T-helper 1 cell treated with Interleukin-12 subunit alpha and Interleukin-12 subunit beta and Interleukin-4 antibody, amounts not matched to agents 30 ng/mL and 1 ng/mL, for 36 hours (primary cell): ENCODE results near the gene RNF224. TPM values are rescaled to one million over a fixed set of nuclear protein-coding genes. Genes with fewer than 3 reads are reported as not detected.

ENCODE experiments used
- intact Hi-C: fragments of 100-400 bp; cut with micrococcal nuclease; formaldehyde crosslinking; loops from one replicate; pipeline ENCODE4 v1.15.1; 2024
- total RNA-seq: library from RNA; stranded (reverse); gene quantifications from 2 replicates; pipeline ENCODE4 v1.2.3, GENCODE V29; 2022

Gene RNF224
- total RNA-seq, 1 donor from 2014 or later, result not detected

GRCh38 chr9:137236936-137237421 lies 9.7 kb downstream of the RNF224 start:
- intact Hi-C loops, result loop anchor here (1.0 kb wide), 6 partner anchors 10 to 150 kb away; partner anchors contain the start of genes ANAPC2, RNF224 and SSNA1

GRCh38 chr9:137237759-137238726 lies 10.7 kb downstream of the RNF224 start:
- intact Hi-C loops, result no loop called here

GRCh38 chr9:137239541-137240200 lies 12.4 kb downstream of the RNF224 start:
- intact Hi-C loops, result loop anchor here (1.0 to 5.0 kb wide), 5 partner anchors 110 to 757 kb away; partner anchors contain the start of genes PAXX, PHPT1, SAPCD2 and SEC16A

- intact Hi-C loops, result loop anchor here (1.0 to 5.0 kb wide), 5 partner anchors 111 to 758 kb away; partner anchors contain the start of genes PAXX, PHPT1, SAPCD2 and SEC16A
Measured at GRCh38 chr9:137240318-137240840, 13.1 kb downstream of the RNF224 start.

- intact Hi-C loops, result loop anchor here (1.0 to 5.0 kb wide), 12 partner anchors 14 to 759 kb away; partner anchors contain the start of genes MAN1B1, NELFB, PAXX and PHPT1
Measured at GRCh38 chr9:137240841-137241489, 13.7 kb downstream of the RNF224 start, which contains the start of gene TUBB4B. TUBB4B (plus strand) TSS chr9:137241287; CDS start chr9:137241361, 74 bp downstream.

GRCh38 chr9:137241490-137242268 lies 14.4 kb downstream of the RNF224 start:
- intact Hi-C loops, result loop anchor here (1.0 to 5.0 kb wide), 10 partner anchors 14 to 759 kb away; partner anchors contain the start of genes MAN1B1, NELFB, PAXX and PHPT1

- intact Hi-C loops, result loop anchor here (5.0 kb wide), 3 partner anchors 250 to 760 kb away; partner anchors contain the start of genes PAXX, PHPT1 and SEC16A
Measured at GRCh38 chr9:137242269-137243203, 15.2 kb downstream of the RNF224 start.

- intact Hi-C loops, result loop anchor here (5.0 kb wide), 3 partner anchors 251 to 761 kb away; partner anchors contain the start of genes PAXX, PHPT1 and SEC16A
Measured at GRCh38 chr9:137243266-137243625, 15.9 kb downstream of the RNF224 start.

- intact Hi-C loops, result loop anchor here (5.0 kb wide), 3 partner anchors 252 to 762 kb away; partner anchors contain the start of genes PAXX, PHPT1 and SEC16A
Measured at GRCh38 chr9:137243626-137244485, 16.6 kb downstream of the RNF224 start.

- intact Hi-C loops, result loop anchor here (5.0 kb wide), 3 partner anchors 252 to 762 kb away; partner anchors contain the start of genes PAXX, PHPT1 and SEC16A
Measured at GRCh38 chr9:137244486-137245449, 17.5 kb downstream of the RNF224 start.

- intact Hi-C loops, result no loop called here
Measured at GRCh38 chr9:137245450-137246421, 18.4 kb downstream of the RNF224 start.

- intact Hi-C loops, result no loop called here
Measured at GRCh38 chr9:137247135-137247915, 20.0 kb downstream of the RNF224 start.

GRCh38 chr9:137247916-137248175 lies 20.5 kb downstream of the RNF224 start:
- intact Hi-C loops, result no loop called here
